HL-60 (cell line): ENCODE data around the gene NTSR2.

Experiments used
- DNase-seq, 2 experiments: peaks; one replicate each; pipeline ENCODE4 v3.0.0-alpha.2; 2010 to 2020; ENCODE audit warnings: low read depth in 1 of 2, low spot score in 1 of 2
- H3K27ac ChIP-seq: fragments of 250-450 bp; sonication (Bioruptor Pico); replicated peaks from 2 replicates; pipeline ENCODE4 v1.5.1; 2020; ENCODE audit warnings: mild to moderate bottlenecking, moderate library complexity
- H3K27me3 ChIP-seq: fragments of 250-450 bp; sonication (Bioruptor Pico); 2 replicates; pipeline ENCODE4 v1.5.1; 2021; ENCODE audit warnings: mild to moderate bottlenecking, moderate library complexity; ENCODE audit not compliant: insufficient read depth, poor library complexity, severe bottlenecking
- H3K4me3 ChIP-seq: replicated peaks from 2 replicates; pipeline ENCODE4 v1.5.1; 2011; ENCODE audit warnings: mild to moderate bottlenecking, control low read depth, low read length; ENCODE audit not compliant: insufficient read depth
- CTCF ChIP-seq: IDR thresholded peaks from one replicate; pipeline ENCODE4 v1.5.1; 2011; ENCODE audit warnings: low read length, control low read depth, inconsistent platforms; ENCODE audit not compliant: insufficient read depth
- GABPA ChIP-seq: IDR thresholded peaks from 2 replicates; pipeline ENCODE4 v1.6.1; 2012; ENCODE audit warnings: low read depth
- POLR2AphosphoS5 ChIP-seq: IDR thresholded peaks from 2 replicates; pipeline ENCODE4 v1.6.1; 2012; ENCODE audit warnings: low read depth
- REST ChIP-seq: IDR thresholded peaks from 2 replicates; pipeline ENCODE4 v1.6.1; 2012; ENCODE audit warnings: low read depth; ENCODE audit not compliant: insufficient replicate concordance
- SPI1 ChIP-seq: IDR thresholded peaks from 2 replicates; pipeline ENCODE4 v1.6.1; 2012; ENCODE audit warnings: low read depth, mild to moderate bottlenecking, borderline replicate concordance

Gene NTSR2

GRCh38 chr2:11631462-11631861 lies 38.5 kb downstream of the NTSR2 start:
- no peak for TF ChIP-seq SPI1
- TF ChIP-seq POLR2AphosphoS5, result no peak
- TF ChIP-seq GABPA, result no peak
- no peak for TF ChIP-seq REST
- no peak for TF ChIP-seq CTCF

GRCh38 chr2:11630855-11631254 lies 39.1 kb downstream of the NTSR2 start:
- DNase-seq, result no peak
- no peak overlapping the region for H3K27ac ChIP-seq
- H3K4me3 ChIP-seq, result no peak overlapping the region
- TF ChIP-seq REST, result no peak
- no peak for TF ChIP-seq SPI1
- TF ChIP-seq GABPA, result no peak
- TF ChIP-seq CTCF, result no peak
- no peak for TF ChIP-seq POLR2AphosphoS5
- H3K27me3 ChIP-seq, result no peaks in the 10 kb centered on the region

More at GRCh38 chr2:11631462-11631861, 38.5 kb downstream of the NTSR2 start:
- Histone ChIP-seq H3K27ac (no peak overlapping the region), H3K27me3 (no peaks in the 10 kb centered on the region), H3K4me3 (no peak overlapping the region)
- no peak for DNase-seq

GRCh38 chr2:11629851-11630250 lies 40.1 kb downstream of the NTSR2 start:
- DNase-seq, result no peak
- TF ChIP-seq SPI1 (no peak), CTCF (no peak), REST (no peak), POLR2AphosphoS5 (no peak), GABPA (no peak)
- no peak overlapping the region for H3K4me3 ChIP-seq

More at GRCh38 chr2:11629851-11630250, 40.1 kb downstream of the NTSR2 start:
- H3K27me3 ChIP-seq, result no peaks in the 10 kb centered on the region
- H3K27ac ChIP-seq, result no peak overlapping the region
